GM18526 (cell line): ENCODE measurements around the gene CHD1.

ENCODE experiments used
- POLR2A ChIP-seq: IDR thresholded peaks from 3 replicates; pipeline ENCODE4 v1.6.1; 2011; ENCODE audit not compliant: insufficient read length; ENCODE audit errors: extremely low read depth

Gene CHD1

DNA sequence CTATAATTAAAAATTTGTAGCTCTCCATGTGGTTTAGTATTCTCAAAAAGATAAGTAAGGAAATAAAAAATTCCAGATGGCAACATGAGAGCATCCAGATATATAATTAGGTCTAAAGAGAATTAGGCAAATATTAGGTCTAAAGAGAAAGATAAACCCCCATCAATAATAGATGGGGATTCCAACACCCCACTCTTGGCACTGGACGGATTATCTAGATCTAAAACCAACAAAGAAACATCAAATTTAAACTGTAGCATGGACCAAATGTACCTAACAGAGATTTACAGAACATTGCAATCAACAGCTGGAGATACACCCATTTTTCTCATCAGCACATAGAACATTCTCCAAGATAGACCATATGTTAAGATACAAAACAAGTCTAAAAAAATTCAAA is 123.7 kb downstream of the CHD1 start:
- TF ChIP-seq POLR2A: no peak

DNA sequence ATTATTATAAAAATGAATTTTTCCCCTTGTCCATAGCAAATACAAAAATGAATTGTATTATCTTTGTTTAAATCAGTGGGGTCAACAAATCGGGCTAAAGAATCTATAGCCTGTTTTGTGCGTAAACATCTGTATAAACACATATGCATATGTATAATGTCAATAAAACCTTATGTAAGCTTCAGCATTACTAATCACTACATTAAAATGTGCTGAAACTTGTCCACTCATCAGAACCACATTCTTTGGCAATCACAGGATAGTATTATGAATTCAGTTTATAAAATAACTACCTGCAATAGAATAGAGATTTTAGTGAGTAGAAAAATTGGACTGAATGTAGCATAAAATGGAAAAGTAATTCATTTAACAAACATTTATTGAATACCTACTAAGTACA is 124.7 kb downstream of the CHD1 start:
- TF ChIP-seq POLR2A: no peak
